ENCODE results near the gene PITPNM3. TPM values are rescaled to one million over a fixed set of nuclear protein-coding genes. Genes with fewer than 3 reads are reported as not detected.
"Not testable (repeated sequence)": the region's sequence is repeated elsewhere in the genome, so short reads cannot be mapped to it uniquely, and the experiment has no call there.

PITPNM3 gene
- total RNA-seq, 1 experiment from 2014 or later: 3.6 TPM

- no peak for DNase-seq (ENCODE audit: low spot score)
Measured at GRCh38 chr17:6574687-6575595, 18.6 kb upstream of the PITPNM3 start.

GRCh38 chr17:6573982-6574686, 17.8 kb upstream of the PITPNM3 start:
- no peak for DNase-seq (ENCODE audit: low spot score)

GRCh38 chr17:6573495-6573894, 17.1 kb upstream of the PITPNM3 start:
- DNase-seq (ENCODE audit: low spot score): not testable (repeated sequence)

GRCh38 chr17:6572972-6573370, 16.6 kb upstream of the PITPNM3 start:
- DNase-seq (ENCODE audit: low spot score): no peak

- no peak for DNase-seq (ENCODE audit: low spot score)
Measured at GRCh38 chr17:6571452-6571781, 15.1 kb upstream of the PITPNM3 start.

- DNase-seq (ENCODE audit: low spot score): no peak
Measured at GRCh38 chr17:6570731-6571451, 14.5 kb upstream of the PITPNM3 start.

- no peak for DNase-seq (ENCODE audit: low spot score)
Measured at GRCh38 chr17:6569370-6570285, 13.3 kb upstream of the PITPNM3 start.

- DNase-seq (ENCODE audit: low spot score): no peak
Measured at GRCh38 chr17:6568184-6568758, 11.9 kb upstream of the PITPNM3 start.

GRCh38 chr17:6567528-6568183, 11.3 kb upstream of the PITPNM3 start:
- DNase-seq (ENCODE audit: low spot score): no peak

- DNase-seq (ENCODE audit: low spot score): no peak
Measured at GRCh38 chr17:6561446-6561845, 5.1 kb upstream of the PITPNM3 start.

- no peak for DNase-seq (ENCODE audit: low spot score)
Measured at GRCh38 chr17:6560496-6560895, 4.1 kb upstream of the PITPNM3 start.

GRCh38 chr17:6559753-6560215, 3.4 kb upstream of the PITPNM3 start:
- DNase-seq (ENCODE audit: low spot score): no peak

- no peak for DNase-seq (ENCODE audit: low spot score)
Measured at GRCh38 chr17:6558932-6559752, 2.8 kb upstream of the PITPNM3 start.

GRCh38 chr17:6558276-6558675, 1.9 kb upstream of the PITPNM3 start:
- DNase-seq (ENCODE audit: low spot score): no peak

- no peak for DNase-seq (ENCODE audit: low spot score)
Measured at GRCh38 chr17:6557040-6557438, 684 bp upstream of the PITPNM3 start.

- DNase-seq (ENCODE audit: low spot score): peak; percentile 36
Measured at GRCh38 chr17:6555331-6556120, 829 bp downstream of the PITPNM3 start.

GRCh38 chr17:6554871-6555330, 1.5 kb downstream of the PITPNM3 start:
- DNase-seq (ENCODE audit: low spot score): no peak

GRCh38 chr17:6554342-6554741, 2.0 kb downstream of the PITPNM3 start:
- no peak for DNase-seq (ENCODE audit: low spot score)

Data from HT-29 (cell line).